ENCODE data around the gene NFKBIE.

DNA sequence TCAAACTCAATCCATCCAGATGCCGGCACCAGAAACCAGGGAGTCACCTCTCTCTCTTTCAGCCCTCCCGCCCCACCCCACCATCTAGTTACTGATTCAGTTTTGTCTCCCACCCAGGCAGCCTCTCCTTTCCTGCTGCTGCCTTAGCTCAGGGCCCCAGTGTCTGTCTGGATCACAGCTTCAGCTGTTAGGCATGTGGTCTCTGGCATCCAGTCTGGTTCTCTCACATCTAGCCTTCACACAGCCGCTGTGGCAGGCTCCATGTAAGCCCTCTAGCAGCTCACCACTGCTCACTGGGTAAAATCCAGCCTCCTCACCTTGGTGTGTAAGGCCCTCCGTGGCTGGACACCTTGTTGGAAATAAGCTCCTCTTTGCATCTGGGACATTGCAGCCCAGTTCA lies 26.5 kb upstream of the NFKBIE start:
- TF ChIP-seq, protein P1, sequence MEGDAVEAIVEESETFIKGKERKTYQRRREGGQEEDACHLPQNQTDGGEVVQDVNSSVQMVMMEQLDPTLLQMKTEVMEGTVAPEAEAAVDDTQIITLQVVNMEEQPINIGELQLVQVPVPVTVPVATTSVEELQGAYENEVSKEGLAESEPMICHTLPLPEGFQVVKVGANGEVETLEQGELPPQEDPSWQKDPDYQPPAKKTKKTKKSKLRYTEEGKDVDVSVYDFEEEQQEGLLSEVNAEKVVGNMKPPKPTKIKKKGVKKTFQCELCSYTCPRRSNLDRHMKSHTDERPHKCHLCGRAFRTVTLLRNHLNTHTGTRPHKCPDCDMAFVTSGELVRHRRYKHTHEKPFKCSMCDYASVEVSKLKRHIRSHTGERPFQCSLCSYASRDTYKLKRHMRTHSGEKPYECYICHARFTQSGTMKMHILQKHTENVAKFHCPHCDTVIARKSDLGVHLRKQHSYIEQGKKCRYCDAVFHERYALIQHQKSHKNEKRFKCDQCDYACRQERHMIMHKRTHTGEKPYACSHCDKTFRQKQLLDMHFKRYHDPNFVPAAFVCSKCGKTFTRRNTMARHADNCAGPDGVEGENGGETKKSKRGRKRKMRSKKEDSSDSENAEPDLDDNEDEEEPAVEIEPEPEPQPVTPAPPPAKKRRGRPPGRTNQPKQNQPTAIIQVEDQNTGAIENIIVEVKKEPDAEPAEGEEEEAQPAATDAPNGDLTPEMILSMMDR (IDR thresholded peaks at IDR 0.05), result no peak
- no peak for TF ChIP-seq POLR2A (IDR thresholded peaks at IDR 0.05)

Data from right lobe of liver (tissue), 4 donors.